Activated CD8-positive, alpha-beta memory T cell treated with anti-CD3 and anti-CD28 coated beads for 24 hours (primary cell): ENCODE measurements around the gene ZNF853.
A peak's percentile ranks its signal among the peaks of the same experiment; 100 is the strongest.

Experiments used
- DNase-seq: peaks from one replicate; pipeline ENCODE4 v3.0.0-alpha.2; 2020

The ZNF853 gene

DNA sequence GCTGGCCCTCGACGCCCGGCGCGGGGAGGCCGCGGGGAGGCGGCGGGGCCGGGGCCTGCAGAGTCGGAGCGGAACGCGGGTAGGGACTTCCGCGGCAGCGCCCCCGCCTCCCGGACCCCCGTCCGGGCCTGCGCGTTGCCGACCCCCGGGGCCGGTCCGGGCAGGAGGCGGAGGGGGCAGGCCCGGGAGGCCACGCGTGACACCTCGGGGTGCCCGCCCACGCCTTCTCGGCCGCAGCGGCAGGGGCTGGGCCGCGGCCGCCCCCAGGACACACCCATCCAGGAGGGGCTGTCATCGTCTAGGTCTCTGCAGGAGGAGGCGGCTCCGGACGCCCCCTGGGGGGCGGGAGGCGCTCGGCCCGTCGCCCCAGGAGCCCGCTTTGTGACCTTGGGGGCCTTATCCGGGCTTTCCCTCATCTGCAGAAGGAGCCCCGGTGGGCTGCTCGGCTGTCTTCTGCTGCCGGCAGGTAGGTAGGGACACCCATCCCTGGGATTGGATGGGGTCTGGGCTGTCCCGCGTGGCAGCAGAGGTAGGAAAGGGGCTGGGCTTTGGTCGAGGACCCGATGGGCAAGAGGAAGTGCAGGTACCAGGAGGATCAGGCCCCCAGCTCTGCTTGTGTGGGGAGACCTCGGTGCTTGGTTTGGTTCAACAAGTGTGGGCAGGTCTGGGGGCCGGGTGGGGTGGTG lies 22.3 kb downstream of the ZNF853 start:
- DNase-seq, result peak; percentile 85

DNA sequence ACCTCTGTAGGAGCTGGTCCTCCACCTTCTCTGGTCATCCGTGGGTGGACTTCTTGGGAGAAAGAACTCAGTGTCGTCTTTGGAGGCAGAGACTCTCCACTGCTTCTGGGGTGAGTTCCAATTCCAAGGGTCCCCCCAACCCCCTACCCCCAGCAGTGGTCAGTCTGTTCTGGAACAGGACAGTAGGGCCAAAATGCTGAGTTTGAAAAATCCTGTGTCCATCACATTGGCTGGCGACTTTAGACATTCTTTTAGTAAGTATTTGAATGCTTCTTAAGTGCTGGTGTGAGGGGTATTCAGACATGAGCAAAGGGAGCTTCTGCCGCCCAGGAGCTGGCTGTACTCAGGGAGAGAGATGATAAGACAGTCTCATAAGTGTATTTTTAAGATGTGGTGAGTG lies 23.6 kb downstream of the ZNF853 start:
- no peak for DNase-seq

DNA sequence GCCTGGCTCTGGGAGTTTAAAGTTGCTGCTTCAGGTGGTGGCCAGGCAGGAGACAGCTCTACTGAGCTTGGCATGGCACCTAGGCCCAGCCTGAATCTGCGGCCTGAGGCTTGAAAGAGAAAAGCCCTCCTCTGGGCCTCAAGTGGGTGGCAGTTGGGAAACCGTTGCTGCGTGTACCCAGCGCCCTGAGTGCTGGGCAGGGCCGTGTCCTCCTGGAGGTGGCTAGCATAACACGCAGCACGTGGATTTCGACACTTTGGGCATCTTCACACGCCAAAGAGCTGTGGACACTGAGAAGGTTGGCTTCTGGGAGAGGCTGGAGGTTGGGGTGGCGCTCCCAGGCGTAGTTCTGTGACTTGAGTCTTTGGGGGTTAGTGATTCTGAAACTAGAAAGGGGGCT lies 24.2 kb downstream of the ZNF853 start:
- no peak for DNase-seq

DNA sequence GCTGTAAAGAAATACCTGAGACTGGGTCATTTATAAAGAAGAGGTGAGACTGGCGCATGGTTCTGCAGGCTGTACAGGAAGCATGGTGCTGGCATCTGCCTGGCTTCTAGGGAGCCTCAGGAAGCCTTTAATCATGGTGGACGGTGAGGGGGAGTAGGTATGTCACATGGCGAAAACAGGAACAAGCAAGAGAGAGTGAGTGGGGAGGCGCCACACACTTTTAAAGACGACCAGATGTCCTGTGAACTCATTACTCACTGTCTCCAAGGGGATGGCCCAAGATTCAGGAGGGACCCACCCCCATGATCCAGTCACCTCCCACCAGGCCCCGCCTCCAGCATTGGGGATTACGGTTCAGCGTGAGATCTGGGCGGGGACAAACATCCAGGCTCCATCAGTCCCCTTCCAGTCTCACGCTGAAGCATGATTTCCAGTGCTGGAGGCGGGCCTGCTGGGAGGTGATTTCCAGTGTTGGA lies 24.9 kb downstream of the ZNF853 start:
- peak; percentile 65 for DNase-seq

DNA sequence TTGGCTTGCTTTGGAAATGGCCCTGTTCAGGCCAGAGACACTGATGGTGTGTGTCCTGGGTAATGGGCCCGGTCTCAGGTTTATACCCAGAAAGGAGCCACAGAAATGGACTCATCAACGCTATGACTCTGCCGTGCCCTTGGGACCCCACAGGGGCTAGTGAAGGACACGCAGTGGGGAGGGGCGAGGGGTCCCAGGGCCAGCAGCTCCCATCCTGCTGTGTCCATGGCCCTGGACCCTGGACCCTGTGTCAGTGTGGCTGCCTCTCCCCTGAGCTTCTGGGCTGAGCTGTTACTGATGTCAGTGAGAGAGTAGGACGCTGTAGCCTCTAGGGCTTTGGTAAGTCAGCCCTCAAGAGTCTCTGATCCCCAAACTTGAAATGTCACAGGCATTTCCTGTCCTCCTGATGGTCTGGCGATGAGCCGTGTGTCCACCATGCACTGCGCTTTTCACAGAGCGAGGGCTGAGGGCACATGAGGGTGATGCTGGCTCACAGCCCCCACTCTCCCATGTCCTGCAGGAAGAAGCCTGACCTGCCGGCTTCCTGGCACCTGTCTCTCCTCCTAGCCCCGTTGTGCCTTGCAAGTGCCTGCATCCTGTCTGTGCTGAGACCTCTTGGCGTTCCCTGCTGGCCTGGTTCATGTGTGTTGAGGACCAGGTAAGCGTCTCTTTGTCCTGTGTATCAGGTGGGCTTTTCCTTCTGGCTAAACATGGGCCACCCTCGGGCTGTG lies 26.1 kb downstream of the ZNF853 start:
- no peak for DNase-seq

DNA sequence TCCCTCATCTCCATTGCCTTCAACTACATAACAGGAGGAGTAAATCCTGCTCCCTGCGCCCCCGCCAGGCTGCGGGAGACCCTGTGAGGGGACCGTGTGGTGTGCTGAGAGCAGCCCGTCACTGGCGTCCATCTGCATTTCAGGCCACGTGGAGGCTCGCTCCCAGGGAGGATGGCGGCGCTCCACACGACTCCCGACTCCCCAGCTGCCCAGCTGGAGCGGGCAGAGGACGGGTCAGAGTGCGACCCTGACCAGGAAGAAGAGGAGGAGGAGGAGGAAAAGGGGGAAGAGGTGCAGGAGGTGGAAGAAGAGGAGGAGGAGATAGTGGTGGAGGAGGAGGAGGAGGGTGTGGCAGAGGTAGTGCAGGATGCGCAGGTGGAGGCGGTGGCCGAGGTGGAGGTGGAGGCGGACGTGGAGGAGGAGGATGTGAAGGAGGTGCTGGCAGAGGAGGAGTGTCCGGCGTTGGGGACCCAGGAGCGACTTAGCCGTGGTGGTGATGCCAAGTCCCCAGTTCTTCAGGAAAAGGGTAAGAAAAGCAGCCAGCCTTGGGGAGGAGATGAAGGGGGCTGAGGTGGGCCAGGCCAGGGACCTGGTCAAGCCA lies 26.9 kb downstream of the ZNF853 start:
- no peak for DNase-seq

DNA sequence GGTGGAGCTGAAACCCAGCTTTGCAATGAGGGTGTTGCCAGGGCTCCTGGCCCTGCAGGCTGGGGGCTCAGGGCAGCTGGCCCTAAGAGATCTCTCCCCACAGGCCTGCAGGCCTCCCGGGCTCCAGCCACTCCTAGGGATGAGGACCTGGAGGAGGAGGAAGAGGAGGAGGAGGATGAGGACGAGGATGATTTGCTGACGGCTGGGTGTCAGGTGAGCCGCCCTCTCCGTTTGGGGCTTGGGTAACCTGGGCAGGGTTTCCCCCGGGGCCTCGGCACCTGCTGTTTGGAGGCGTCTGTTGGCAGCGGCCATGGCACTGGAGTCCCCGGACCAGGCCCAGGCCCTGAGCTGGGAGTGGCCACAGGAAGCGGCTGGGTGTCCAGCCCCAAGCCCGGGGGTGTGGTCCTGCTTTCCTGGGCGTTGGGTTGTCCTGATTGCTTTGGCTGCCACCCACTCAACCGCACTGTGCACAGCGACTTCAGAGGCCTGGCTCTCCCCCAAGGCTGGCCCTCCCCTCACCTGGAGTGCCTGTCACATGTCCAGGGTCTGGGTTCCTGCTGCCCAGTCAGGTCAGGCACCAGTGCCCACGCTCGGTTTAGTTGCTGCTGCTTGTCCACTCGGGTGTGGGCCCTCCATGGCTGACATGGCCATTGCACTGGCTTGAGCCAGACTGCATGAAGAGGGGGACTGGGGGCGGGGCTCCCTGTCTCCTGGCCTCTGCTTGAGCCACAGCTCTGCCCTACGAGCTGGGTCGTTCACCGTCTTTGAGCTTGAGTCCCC lies 27.6 kb downstream of the ZNF853 start:
- no peak for DNase-seq

DNA sequence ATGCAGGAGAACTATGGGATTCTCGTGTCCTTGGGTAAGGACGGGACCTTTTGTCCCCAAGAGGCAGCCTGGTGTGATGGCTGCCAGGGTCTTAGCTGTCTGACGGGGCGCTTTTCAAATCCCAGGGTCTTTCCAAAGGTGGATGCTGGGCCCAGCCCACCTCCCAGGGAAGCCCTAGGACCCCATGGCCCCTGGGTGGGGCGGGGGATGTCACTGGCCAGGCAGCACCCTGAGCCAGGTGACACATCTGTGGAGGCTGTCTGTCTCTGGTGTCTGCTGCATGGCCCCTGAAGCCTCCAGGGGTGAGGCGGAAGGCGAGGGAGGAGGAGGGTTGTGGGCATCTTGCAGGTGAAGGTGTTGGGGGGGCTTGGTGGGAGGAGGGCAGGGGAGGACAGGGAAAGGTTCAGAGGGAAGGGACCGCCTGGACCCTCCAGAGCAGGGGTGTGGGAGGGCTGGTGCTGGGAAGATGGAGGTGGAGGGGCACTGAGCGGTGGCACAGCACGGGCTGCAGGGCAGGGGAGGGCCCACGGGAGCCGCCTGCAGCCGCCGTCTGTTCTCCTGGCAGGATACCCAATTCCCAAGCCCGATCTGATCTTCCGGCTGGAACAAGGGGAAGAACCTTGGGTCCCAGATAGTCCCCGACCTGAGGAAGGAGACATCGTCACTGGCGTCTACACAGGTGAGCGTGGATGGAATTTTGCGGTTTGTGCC lies 28.7 kb downstream of the ZNF853 start:
- DNase-seq, result no peak

DNA sequence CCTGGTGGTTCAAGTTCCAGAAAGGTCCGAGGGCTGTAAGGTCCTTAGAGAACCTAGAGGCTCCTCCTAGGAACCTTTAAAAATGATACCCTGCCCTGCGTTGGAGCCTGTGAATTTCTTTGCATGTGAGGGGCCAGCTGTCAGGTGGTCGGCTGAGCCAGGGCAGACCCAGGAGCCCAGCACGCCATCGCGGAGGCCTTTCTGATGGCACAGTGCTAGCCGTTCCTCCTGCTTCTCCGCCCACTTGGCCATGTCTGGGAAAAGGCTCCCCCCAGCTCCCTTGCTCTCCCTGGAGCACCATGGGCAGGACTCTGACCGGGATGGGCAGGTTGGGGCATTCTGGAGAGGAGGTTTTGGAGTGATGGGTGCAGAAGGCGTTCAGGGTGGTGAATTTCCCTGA lies 29.3 kb downstream of the ZNF853 start:
- no peak for DNase-seq

DNA sequence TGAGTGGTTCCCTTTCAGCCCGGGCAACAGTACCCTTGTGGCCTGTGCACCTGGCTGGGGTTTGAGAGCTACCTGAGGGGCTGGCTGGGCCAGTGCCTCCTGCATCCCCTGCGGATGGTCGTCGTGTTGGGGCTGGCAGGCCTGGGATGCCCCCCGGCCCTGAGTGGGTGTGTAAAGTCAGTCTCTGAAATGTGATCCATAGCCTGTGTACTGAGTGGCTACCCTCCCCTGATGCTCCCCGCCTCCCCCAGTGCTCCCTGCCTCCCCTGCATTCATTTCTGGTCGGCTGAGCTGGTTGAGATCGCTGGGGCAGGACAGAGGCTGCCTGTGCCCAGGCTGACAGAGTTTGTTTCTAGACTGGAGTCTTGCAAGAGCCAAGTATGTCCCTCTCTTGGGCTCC lies 31.1 kb downstream of the ZNF853 start:
- DNase-seq, result no peak

DNA sequence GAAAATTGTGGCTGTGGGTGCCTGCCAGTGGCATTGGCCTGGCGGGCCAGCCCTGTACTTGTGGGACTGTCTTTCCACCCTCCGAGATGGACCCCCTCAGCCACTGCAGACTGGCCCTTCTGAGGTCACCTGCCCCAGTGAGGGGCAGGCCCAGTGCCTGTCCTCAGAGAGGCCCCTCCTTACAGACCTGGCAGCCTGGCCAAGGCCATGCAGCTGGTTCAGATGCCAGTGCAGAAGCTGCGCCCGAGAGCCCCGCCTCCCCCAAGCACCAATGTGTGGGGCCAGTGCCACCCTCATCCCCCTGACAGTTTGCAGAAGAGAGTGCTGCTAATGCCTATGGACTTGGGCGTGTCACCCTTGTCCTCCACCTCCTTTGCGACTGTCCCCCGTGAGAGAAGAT lies 31.7 kb downstream of the ZNF853 start:
- no peak for DNase-seq

DNA sequence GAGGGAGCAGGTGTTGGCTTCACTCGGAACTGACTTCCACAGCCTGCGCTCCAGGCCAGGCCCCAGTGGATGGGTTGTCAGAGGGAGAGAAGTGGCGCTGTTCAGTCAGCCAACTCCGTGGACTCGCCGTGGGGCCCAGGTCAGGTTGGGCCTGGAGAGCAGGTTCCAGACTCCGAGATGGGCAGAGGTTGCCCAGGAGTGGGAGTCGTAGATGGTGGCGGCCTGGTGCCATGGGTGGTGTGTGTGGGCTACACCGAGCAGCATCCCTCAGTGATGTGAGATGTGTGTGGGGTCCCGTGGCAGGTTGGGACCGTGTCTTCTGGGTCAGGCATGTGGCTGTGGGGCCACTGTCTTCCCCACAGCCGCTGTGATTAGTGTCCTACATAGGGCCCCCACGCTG lies 32.1 kb downstream of the ZNF853 start:
- no peak for DNase-seq

DNA sequence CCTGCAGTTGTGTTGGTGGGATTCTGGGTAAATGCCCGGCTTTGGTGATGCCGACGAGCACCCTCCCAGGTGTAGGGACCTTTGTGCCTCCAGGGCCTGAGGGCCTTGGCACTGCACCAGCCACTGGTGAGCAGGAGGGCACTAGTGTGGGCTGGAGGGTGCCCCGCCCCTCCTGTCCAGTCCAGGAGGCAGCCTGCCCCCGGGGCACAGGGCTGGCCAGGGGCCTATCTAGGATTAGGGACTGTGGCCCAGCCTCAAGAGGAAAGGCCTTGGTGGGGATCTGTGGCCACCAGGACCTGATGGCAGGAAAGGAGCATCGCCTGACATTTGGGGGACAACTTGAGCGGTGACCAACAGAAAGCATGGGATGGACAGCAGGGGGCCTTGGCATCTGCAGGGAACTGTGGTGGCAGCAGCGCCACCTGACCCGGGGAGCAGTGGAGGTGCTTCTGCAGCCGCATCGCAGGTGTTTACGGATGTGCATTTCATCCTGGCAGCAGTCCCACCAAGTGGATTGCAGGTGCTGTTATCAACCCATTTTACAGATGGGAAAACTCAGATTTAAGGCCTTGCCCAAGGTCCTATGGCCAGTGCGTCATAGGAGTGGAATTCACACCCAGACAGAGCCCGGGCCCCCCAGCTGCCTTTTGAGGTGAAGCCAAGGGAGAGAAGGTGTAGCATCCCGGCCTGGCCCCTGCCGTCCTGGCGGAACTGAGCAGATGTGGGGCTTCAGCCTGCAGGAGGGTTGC lies 32.8 kb downstream of the ZNF853 start:
- no peak for DNase-seq

DNA sequence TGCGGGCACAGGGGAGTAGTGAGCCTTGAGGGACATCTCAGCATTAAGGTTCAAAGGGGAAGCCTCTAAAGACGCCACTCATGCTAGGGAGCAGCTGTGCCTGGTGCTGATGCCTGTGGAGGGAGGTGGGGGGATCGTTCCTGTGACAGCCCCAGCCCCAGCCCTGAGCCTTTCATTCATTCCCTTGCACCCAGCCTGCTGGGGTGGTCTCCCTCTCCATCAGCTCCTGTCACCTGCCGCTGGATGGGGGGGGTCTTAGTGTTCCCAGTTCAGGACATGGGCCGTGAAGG lies 33.4 kb downstream of the ZNF853 start:
- no peak for DNase-seq

DNA sequence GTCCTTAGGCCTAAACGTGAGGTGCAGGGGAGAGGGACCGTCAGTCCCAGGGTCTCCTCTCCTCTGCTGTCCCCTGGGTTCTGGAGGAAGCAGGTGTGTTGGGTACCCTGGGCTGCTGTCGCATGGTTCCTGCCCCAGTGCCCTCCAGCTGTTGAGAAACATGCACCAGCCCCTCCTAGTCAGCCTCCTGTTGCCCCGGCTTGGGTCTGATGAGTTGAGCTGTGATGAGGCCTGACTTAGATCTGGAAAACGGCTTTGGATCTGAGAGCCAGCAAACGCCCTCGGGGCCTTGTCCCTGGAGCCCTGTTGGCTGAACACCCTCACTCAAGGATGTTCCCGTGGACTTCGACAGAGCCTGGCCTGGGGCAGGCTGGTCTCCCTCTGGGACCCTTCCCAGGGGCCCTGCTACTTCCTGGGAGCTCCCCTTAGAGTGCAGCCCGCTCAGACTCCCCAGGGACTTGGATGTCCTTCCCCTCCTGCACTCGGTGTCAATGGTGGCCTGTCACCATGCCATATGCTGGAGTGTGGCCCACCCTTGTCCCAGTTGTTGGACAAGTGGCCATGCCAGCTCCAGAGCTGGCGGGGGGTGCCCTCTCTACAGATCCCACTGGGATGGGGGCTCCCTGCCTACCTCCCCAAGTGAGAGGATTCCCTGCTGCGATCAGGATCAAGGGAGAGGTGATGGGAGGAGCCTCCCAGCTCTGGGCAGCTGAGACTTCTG lies 34.0 kb downstream of the ZNF853 start:
- DNase-seq, result no peak

DNA sequence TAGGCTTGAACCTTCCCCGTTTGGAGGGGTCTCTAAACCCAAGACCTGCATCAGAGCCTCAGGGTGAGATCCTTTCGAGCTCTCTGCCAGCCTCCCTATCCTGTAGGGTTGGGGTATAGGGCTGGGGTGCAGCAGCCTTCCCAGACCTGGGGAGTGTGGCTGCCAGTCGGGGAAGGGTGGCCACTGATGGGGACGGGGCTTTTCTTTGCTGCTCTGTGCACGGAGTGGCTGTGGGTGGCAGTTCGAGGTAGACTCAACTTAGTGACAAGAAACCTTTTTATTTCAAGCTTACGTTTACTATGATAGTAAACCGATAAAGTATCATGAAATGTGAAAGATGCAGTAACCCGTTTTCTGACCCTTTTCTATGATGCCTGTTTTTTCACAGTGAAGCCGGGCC lies 34.7 kb downstream of the ZNF853 start:
- DNase-seq, result no peak

DNA sequence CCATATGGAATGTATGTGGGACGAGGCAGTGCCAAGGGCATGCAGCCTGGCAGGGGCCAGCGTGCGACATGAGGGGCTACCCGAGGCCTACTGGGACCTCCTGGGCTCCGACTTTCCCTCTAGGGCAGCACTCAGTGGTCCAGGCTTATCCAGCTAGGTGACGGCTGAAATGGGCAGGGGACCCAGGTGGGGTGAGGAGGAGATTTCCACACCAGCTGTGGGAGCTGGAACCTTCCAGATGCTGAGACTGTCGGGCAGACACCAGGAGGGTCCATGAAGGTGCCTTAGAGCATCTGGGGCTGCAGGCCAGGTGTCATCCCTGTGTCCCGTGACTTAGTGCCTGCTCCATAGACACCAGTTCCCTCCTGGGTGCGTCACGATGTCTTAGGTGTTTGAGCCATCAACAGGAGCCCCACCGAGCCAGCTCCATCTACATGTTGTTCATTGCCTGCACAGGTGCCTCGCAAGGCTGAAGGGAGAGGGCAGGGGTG lies 35.2 kb downstream of the ZNF853 start:
- no peak for DNase-seq

DNA sequence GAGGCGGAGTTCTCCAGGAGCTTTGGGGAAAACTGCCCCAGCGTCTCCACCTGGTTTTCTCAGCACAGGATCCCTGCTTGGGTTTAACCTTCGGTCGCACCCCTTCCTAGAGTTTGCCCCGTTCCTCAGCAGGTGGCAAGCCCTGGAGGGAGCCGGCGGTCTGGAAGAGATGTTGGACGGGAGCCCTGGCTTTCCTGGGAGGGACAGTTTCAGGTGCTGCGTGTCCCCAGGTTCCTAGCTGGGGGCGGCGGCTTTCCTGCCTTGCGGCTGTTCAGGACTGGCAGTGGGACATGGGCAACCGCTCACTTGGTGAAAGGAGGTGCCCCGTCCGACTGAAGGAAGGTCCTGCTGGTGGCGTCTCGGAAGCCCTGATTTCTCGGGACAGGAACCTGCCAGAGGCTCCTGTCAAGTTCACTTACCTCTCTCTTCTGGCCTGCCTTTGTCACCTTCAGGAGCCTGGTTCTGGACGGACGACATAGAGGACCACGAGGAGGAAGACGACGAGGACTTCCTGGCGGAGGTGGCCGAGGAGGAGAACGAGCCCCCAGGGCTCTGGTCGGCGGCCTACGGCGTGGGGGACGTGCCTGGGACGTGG lies 36.5 kb downstream of the ZNF853 start:
- no peak for DNase-seq

DNA sequence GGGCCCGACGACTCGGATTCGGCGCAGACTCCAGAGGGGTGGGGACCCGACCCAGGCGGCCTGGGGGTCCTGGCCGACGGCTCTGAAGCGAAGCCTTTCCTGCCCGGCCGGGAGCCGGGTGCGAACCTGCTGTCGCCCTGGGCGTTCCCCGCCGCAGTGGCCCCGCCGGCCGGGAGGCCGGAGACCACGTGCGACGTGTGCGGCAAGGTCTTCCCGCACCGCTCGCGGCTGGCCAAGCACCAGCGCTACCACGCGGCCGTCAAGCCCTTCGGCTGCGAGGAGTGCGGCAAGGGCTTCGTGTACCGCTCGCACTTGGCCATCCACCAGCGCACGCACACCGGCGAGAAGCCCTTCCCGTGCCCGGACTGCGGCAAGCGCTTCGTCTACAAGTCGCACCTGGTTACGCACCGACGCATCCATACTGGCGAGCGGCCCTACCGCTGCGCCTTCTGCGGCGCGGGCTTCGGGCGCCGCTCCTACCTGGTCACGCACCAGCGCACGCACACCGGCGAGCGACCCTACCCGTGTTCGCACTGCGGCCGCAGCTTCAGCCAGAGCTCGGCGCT lies 37.1 kb downstream of the ZNF853 start:
- DNase-seq, result no peak
